GM12864 (cell line): ENCODE measurements around the gene TAGLN2.

ENCODE experiments used
- DNase-seq: peaks from one replicate; pipeline ENCODE4 v3.0.0-alpha.2; 2011; ENCODE audit warnings: low read depth
- H3K4me3 ChIP-seq: 2 replicates; pipeline ENCODE4 v1.5.1; 2011; ENCODE audit warnings: mild to moderate bottlenecking, low read depth, low read length, control low read depth
- CTCF ChIP-seq: IDR thresholded peaks from 2 replicates; pipeline ENCODE4 v1.5.1; 2011; ENCODE audit warnings: low read depth, mild to moderate bottlenecking, moderate library complexity, low read length, control low read depth, inconsistent platforms; ENCODE audit errors: missing control alignments

TAGLN2 gene

GRCh38 chr1:159924025-159924790 lies 1.1 kb downstream of the TAGLN2 start:
- TF ChIP-seq CTCF: no peak
- peak overlapping the region; percentile 96 for H3K4me3 ChIP-seq
- no peak for DNase-seq

- peak overlapping the region; percentile 96 for H3K4me3 ChIP-seq
- peak; percentile 56 for DNase-seq
- no peak for TF ChIP-seq CTCF
These were observed 1.9 kb downstream of the TAGLN2 start for GRCh38 chr1:159923203-159924024.

DNA sequence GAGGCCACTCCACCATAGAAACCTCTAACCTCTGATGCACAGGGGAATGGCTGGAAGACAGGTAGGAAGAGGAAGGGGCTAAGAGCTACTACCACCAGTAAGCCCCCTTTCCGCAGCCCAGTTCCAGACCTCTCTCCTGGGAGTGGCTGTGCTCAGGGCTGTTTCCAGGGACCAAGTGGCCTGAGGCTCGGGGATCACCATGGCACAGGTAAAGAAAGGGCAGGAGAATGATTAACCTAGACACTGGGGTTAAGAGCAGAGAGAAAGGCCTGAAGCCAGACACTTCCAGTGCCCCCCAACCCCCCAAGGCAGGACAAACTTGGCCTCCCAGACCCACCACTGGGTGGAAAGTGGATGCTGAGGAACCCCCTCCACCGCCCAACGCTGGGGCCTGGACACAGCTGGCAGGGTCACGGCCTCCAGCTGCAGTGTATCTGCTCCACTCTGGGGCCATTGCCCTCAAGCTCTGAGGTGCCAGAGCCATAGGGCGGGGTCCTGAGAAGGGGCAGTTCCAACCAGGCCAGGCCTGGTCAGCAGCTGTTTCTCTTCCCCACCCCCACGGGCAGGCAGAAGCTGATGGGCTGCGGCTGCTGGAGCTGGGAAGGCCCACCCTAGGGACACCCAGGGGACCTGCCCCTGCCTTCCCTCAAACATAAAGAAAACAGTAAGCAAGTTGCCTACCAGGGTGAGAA lies 2.6 kb downstream of the TAGLN2 start:
- peak overlapping the region; percentile 96 for H3K4me3 ChIP-seq
- no peak for TF ChIP-seq CTCF
- DNase-seq: no peak

DNA sequence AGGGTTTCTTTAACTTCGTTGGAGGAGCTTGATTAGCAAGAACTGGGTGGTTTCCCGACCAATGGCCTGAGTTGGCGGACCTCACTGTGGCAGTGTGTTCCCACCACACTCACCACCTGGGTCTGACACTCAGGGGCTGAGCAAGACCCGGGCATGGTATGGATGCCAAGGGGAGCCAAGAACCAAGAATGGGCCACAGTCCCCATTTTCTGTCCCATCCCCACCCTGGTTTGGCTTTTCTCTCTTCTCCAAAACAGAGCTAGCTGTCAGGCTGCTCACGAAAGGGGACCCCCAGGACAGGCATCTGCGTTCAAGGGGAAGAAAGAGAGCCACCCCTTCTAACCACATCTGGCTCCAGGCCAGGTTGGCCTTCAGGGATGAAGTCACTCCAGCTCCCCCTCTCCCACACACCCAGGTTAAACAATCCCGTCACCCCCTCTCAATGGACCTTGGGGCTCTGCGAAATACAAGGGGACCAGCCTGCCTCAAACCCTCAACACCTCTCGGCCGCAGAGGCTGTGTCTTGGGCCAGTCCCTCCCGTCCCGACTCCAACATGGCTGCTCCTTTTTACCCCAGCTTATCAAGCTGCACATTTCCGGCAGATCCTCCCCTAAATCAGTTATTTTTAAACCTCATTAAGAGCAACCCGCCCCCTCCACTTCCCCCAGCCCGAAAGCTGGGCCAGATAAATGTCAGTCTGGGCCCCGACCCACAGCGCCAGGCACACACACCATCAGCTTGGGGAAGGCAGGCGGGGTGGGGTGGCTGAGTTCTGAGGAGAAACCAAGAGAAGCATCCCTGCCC lies 3.4 kb downstream of the TAGLN2 start:
- DNase-seq: no peak
- no peak for TF ChIP-seq CTCF
- peak overlapping the region; percentile 96 for H3K4me3 ChIP-seq

- DNase-seq: no peak
- H3K4me3 ChIP-seq: peak overlapping the region; percentile 96
- no peak for TF ChIP-seq CTCF
These were observed 4.1 kb downstream of the TAGLN2 start for GRCh38 chr1:159921251-159921650.

- no peak for DNase-seq
- no peak overlapping the region; the same call in 1 of the 2 replicates for H3K4me3 ChIP-seq
- no peak for TF ChIP-seq CTCF
These were observed 4.7 kb downstream of the TAGLN2 start for GRCh38 chr1:159920651-159921050.
